Endothelial cell (in vitro differentiated cells): ENCODE measurements around the gene EFNA5. TPM values are rescaled to one million over a fixed set of nuclear protein-coding genes. Genes with fewer than 3 reads are reported as not detected.

Source experiments
- DNase-seq: peaks from one replicate; pipeline ENCODE4 v3.0.0; 2021; ENCODE audit warnings: low spot score
- H3K27ac Mint-ChIP-seq: one replicate; pipeline ENCODE4 v1.8.0; 2021; ENCODE audit warnings: mixed read lengths, inconsistent platforms; ENCODE audit not compliant: unreplicated experiment
- H3K27me3 Mint-ChIP-seq: one replicate; pipeline ENCODE4 v1.8.0; 2021; ENCODE audit warnings: mild to moderate bottlenecking, moderate library complexity, mixed read lengths, inconsistent platforms; ENCODE audit not compliant: unreplicated experiment
- H3K36me3 Mint-ChIP-seq: one replicate; pipeline ENCODE4 v1.8.0; 2021; ENCODE audit warnings: mild to moderate bottlenecking, low read depth, mixed read lengths, inconsistent platforms; ENCODE audit not compliant: unreplicated experiment
- H3K4me1 Mint-ChIP-seq: one replicate; pipeline ENCODE4 v1.8.0; 2021; ENCODE audit warnings: mild to moderate bottlenecking, mixed read lengths, inconsistent platforms; ENCODE audit not compliant: unreplicated experiment
- H3K4me3 Mint-ChIP-seq: one replicate; pipeline ENCODE4 v1.8.0; 2021; ENCODE audit warnings: mild to moderate bottlenecking, mixed read lengths, inconsistent platforms; ENCODE audit not compliant: unreplicated experiment
- H3K9me3 Mint-ChIP-seq: one replicate; pipeline ENCODE4 v1.8.0; 2021; ENCODE audit warnings: mixed read lengths, inconsistent platforms; ENCODE audit not compliant: unreplicated experiment
- CTCF ChIP-seq: fragments of 200-600 bp; sonication (generic); IDR thresholded peaks from one replicate; pipeline ENCODE4 v1.5.0; 2021; ENCODE audit warnings: antibody characterized with exemption; ENCODE audit not compliant: unreplicated experiment
- total RNA-seq: library from RNA; stranded (reverse); fragmentation: NEBNext Ultra II Directional; extraction: Animal tissue kit (Norgen Biotek cat#: 25700); gene quantifications from one replicate; pipeline ENCODE4 v1.2.1, GENCODE V29; 2021; ENCODE audit not compliant: unreplicated experiment

Gene EFNA5
- total RNA-seq, 1 donor from 2014 or later, result 8.8 TPM

GRCh38 chr5:107566986-107567385 is 103.8 kb downstream of the EFNA5 start:
- Mint-ChIP-seq H3K4me3 (no peak overlapping the region), H3K9me3 (no peaks in the 10 kb centered on the region), H3K27me3 (peaks cover 5% of the 10 kb centered on the region), H3K36me3 (no peaks in the 10 kb centered on the region), H3K4me1 (peaks cover 43% of the 10 kb centered on the region), H3K27ac (no peak overlapping the region)
- DNase-seq, result no peak
- TF ChIP-seq CTCF, result no peak

GRCh38 chr5:107565791-107566767 is 104.7 kb downstream of the EFNA5 start:
- Mint-ChIP-seq H3K4me3 (no peak overlapping the region), H3K36me3 (no peaks in the 10 kb centered on the region), H3K27me3 (peaks cover 5% of the 10 kb centered on the region), H3K4me1 (peaks cover 34% of the 10 kb centered on the region), H3K9me3 (no peaks in the 10 kb centered on the region), H3K27ac (no peak overlapping the region)
- no peak for DNase-seq
- no peak for TF ChIP-seq CTCF

- no peak for DNase-seq
- no peak overlapping the region for H3K27ac Mint-ChIP-seq
- H3K4me3 Mint-ChIP-seq, result no peak overlapping the region
These were observed 105.8 kb downstream of the EFNA5 start for GRCh38 chr5:107564931-107565372.

GRCh38 chr5:107563959-107564544 is 106.7 kb downstream of the EFNA5 start:
- DNase-seq, result no peak
- H3K4me1 Mint-ChIP-seq, result peaks cover 24% of the 10 kb centered on the region
- H3K27me3 Mint-ChIP-seq, result peaks cover 6% of the 10 kb centered on the region
- no peaks in the 10 kb centered on the region for H3K9me3 Mint-ChIP-seq
- TF ChIP-seq CTCF, result no peak
- no peak overlapping the region for H3K4me3 Mint-ChIP-seq
- H3K27ac Mint-ChIP-seq, result no peak overlapping the region
- no peaks in the 10 kb centered on the region for H3K36me3 Mint-ChIP-seq

More at GRCh38 chr5:107564931-107565372, 105.8 kb downstream of the EFNA5 start:
- H3K4me1 Mint-ChIP-seq, result peaks cover 24% of the 10 kb centered on the region
- peaks cover 5% of the 10 kb centered on the region for H3K27me3 Mint-ChIP-seq
- TF ChIP-seq CTCF, result no peak
- no peaks in the 10 kb centered on the region for H3K36me3 Mint-ChIP-seq
- no peaks in the 10 kb centered on the region for H3K9me3 Mint-ChIP-seq

- H3K27ac Mint-ChIP-seq, result no peak overlapping the region
- no peak overlapping the region for H3K4me3 Mint-ChIP-seq
- H3K27me3 Mint-ChIP-seq, result peaks cover 4% of the 10 kb centered on the region
- TF ChIP-seq CTCF, result no peak
- no peak for DNase-seq
- peaks cover 8% of the 10 kb centered on the region for H3K4me1 Mint-ChIP-seq
- H3K9me3 Mint-ChIP-seq, result no peaks in the 10 kb centered on the region
- no peaks in the 10 kb centered on the region for H3K36me3 Mint-ChIP-seq
These were observed 110.4 kb downstream of the EFNA5 start for GRCh38 chr5:107560377-107560776.
